ENCODE data around the gene CEP85L.

- TF ChIP-seq CTCF (IDR thresholded peaks at IDR 0.05) (no peak), POLR2A (IDR thresholded peaks at IDR 0.05; ENCODE audit: low read depth) (no peak), POLR2AphosphoS5 (IDR thresholded peaks at IDR 0.05) (no peak)
Measured at GRCh38 chr6:118558464-118559217, 92.8 kb downstream of the CEP85L start.
